HepG2 (cell line): Measurements from ENCODE around the gene SMAP2. TPM values are rescaled to one million over a fixed set of nuclear protein-coding genes. Genes with fewer than 3 reads are reported as not detected.

Experiments used
- DPF2 ChIP-seq: sonication (generic); formaldehyde crosslinking; IDR thresholded peaks from 2 replicates; pipeline ENCODE4 v1.4.0; 2020; ENCODE audit warnings: mild to moderate bottlenecking, low read depth, missing genetic modification reagents, borderline replicate concordance
- MBNL3 ChIP-seq: fragments of 250-450 bp; sonication (Bioruptor Pico); conservative IDR thresholded peaks from 2 replicates; pipeline ENCODE4 v1.8.0; 2022; ENCODE audit warnings: mild to moderate bottlenecking, inconsistent platforms
- RFX5 ChIP-seq: IDR thresholded peaks from 2 replicates; pipeline ENCODE4 v1.6.1; 2011; ENCODE audit warnings: low read depth, low read length, improper control_type of control experiment
- SMARCC2 ChIP-seq: fragments of 450-650 bp; IDR thresholded peaks from 2 replicates; pipeline ENCODE4 v1.6.1; 2017; ENCODE audit warnings: antibody characterized with exemption, mild to moderate bottlenecking
- THAP11 ChIP-seq: IDR thresholded peaks from 2 replicates; pipeline ENCODE4 v1.6.1; 2016; ENCODE audit warnings: missing biosample characterization, missing genetic modification reagents
- ZKSCAN8 ChIP-seq: IDR thresholded peaks from 2 replicates; pipeline ENCODE4 v1.6.1; 2016; ENCODE audit warnings: borderline replicate concordance, missing genetic modification reagents, missing compliant biosample characterization
- ZNF343 ChIP-seq: sonication (generic); formaldehyde crosslinking; IDR thresholded peaks from 2 replicates; pipeline ENCODE4 v1.4.0; 2020; ENCODE audit warnings: mild to moderate bottlenecking, missing genetic modification reagents
- ZNF562 ChIP-seq: sonication (generic); formaldehyde crosslinking; IDR thresholded peaks from 2 replicates; pipeline ENCODE4 v1.8.0; 2022; ENCODE audit warnings: missing genetic modification reagents, borderline replicate concordance
- ZNF660 ChIP-seq: sonication (generic); formaldehyde crosslinking; IDR thresholded peaks from 2 replicates; pipeline ENCODE4 v1.5.1; 2020; ENCODE audit warnings: mild to moderate bottlenecking, low read depth, missing genetic modification reagents, borderline replicate concordance
- ZNF749 ChIP-seq: sonication (generic); formaldehyde crosslinking; IDR thresholded peaks from 2 replicates; pipeline ENCODE4 v1.8.0; 2022; ENCODE audit warnings: mild to moderate bottlenecking, missing genetic modification reagents, moderate library complexity, borderline replicate concordance
- polyA plus RNA-seq, 8 experiments: library from polyadenylated mRNA; depleted of rRNA in 3 of 8; stranded (reverse) in 7 of 8; unstranded in 1 of 8; fragments of >200 nt; fragmentation: Illumina TruSeq in 4 of 8; extraction: Trizol in 4 of 8; gene quantifications; 2 replicates each; pipeline versions ENCODE4 v1.2.1 to v1.2.3, GENCODE V29; 2011 to 2016; ENCODE audit warnings: low read depth in 4 of 8, missing spikeins in 1 of 8, mixed read lengths in 1 of 8; ENCODE audit not compliant: insufficient read depth in 1 of 8
- total RNA-seq, 5 experiments: library from RNA; depleted of rRNA; stranded (reverse); fragments of >200 nt; fragmentation: Illumina TruSeq; extraction: Trizol; gene quantifications; 2 replicates each; pipeline ENCODE4 v1.2.3, GENCODE V29; 2016; ENCODE audit warnings: low read depth in 1 of 5
- TF ChIP-seq, protein P1 (sequence below): sonication (generic); formaldehyde crosslinking; IDR thresholded peaks from 2 replicates; pipeline ENCODE4 v1.5.0; 2020; ENCODE audit warnings: mild to moderate bottlenecking, missing genetic modification reagents
- TF ChIP-seq, protein P2 (sequence below): sonication (generic); formaldehyde crosslinking; IDR thresholded peaks from 2 replicates; pipeline ENCODE4 v1.5.0; 2020; ENCODE audit warnings: missing genetic modification reagents
- TF ChIP-seq, protein P3 (sequence below): sonication (generic); formaldehyde crosslinking; IDR thresholded peaks from 2 replicates; pipeline ENCODE4 v1.5.1; 2020; ENCODE audit warnings: missing genetic modification reagents, mild to moderate bottlenecking, borderline replicate concordance
- TF ChIP-seq, protein P4 (sequence below): sonication (generic); formaldehyde crosslinking; IDR thresholded peaks from 2 replicates; pipeline ENCODE4 v1.5.0; 2020; ENCODE audit warnings: mild to moderate bottlenecking, missing genetic modification reagents, borderline replicate concordance
- TF ChIP-seq, protein P5 (sequence below): sonication (generic); formaldehyde crosslinking; IDR thresholded peaks from 2 replicates; pipeline ENCODE4 v1.9.0; 2021; ENCODE audit warnings: missing genetic modification reagents, mild to moderate bottlenecking, borderline replicate concordance
- TF ChIP-seq, protein P6 (sequence below): sonication (generic); formaldehyde crosslinking; IDR thresholded peaks from 2 replicates; pipeline ENCODE4 v1.8.0; 2022; ENCODE audit warnings: missing genetic modification reagents, low read depth, mild to moderate bottlenecking, borderline replicate concordance
- TF ChIP-seq, protein P7 (sequence below): sonication (generic); formaldehyde crosslinking; IDR thresholded peaks from 2 replicates; pipeline ENCODE4 v1.5.1; 2020; ENCODE audit warnings: missing genetic modification reagents, mild to moderate bottlenecking, borderline replicate concordance

SMAP2 gene
- total and polyA plus RNA-seq, 2 of the 13 experiments (the other 11 are each of a cell fraction or from before 2014, with no cell fraction given), result 19.0 to 22.3 TPM

DNA sequence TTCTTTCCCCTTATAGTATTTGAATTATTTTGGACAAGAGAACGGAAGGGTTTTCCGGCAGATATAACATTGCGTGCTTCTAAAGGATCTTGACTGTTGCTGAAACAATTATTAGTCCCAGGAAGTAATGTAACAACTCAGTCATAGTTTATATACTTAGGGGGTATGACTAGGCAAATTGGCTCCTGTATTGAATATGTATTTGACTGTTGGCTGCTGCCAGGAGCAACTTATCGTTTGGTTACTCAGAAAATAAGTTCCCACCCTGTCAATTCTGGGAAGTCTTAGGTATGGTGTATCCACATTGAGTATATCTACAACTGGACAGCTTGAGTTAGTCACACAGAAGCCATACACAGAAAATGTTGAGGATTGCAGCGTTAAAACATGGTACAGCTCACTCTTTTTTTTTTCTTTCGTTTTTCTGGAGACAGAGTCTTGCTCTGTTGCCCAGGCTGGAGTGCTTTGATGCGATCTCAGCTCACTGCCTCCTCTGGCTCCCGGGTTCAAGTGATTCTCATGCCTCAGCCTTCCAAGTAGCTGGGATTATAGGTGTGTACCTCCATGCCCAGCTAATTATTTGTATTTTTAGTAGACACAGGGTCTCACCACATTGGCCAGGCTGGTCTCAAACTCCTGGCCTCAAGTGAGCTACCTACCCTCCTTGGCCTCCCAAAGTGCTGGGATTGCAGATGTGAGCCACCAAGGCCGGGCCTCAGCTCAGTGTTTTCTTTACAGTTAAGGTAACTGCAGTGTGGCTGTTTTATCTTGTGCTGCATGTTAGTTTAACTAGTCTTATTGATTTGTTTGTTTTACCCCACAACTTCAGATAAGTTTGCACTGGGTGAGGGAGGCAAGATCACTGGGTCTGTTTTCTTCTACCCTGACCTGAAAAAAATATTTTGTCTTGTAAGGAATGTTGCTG, 10.2 kb downstream of the SMAP2 start (continued):
- no peak for TF ChIP-seq RFX5
- TF ChIP-seq ZKSCAN8 (CRISPR knock-in tag), result 0 out of 2 replicates have a peak, but pooled peaks have one; percentile 26
- no peak for TF ChIP-seq MBNL3
- TF ChIP-seq, protein P1, sequence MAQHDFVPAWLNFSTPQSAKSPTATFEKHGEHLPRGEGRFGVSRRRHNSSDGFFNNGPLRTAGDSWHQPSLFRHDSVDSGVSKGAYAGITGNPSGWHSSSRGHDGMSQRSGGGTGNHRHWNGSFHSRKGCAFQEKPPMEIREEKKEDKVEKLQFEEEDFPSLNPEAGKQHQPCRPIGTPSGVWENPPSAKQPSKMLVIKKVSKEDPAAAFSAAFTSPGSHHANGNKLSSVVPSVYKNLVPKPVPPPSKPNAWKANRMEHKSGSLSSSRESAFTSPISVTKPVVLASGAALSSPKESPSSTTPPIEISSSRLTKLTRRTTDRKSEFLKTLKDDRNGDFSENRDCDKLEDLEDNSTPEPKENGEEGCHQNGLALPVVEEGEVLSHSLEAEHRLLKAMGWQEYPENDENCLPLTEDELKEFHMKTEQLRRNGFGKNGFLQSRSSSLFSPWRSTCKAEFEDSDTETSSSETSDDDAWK, result no peak
- TF ChIP-seq, protein P2, sequence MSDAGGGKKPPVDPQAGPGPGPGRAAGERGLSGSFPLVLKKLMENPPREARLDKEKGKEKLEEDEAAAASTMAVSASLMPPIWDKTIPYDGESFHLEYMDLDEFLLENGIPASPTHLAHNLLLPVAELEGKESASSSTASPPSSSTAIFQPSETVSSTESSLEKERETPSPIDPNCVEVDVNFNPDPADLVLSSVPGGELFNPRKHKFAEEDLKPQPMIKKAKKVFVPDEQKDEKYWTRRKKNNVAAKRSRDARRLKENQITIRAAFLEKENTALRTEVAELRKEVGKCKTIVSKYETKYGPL (CRISPR knock-in tag), result no peak
- TF ChIP-seq ZNF749 (CRISPR knock-in tag), result 0 out of 2 replicates have a peak, but pooled peaks have one; percentile 31
- TF ChIP-seq, protein P3, sequence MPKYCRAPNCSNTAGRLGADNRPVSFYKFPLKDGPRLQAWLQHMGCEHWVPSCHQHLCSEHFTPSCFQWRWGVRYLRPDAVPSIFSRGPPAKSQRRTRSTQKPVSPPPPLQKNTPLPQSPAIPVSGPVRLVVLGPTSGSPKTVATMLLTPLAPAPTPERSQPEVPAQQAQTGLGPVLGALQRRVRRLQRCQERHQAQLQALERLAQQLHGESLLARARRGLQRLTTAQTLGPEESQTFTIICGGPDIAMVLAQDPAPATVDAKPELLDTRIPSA (CRISPR knock-in tag), result no peak
- TF ChIP-seq ZNF660 (CRISPR knock-in tag), result no peak
- TF ChIP-seq, protein P4, sequence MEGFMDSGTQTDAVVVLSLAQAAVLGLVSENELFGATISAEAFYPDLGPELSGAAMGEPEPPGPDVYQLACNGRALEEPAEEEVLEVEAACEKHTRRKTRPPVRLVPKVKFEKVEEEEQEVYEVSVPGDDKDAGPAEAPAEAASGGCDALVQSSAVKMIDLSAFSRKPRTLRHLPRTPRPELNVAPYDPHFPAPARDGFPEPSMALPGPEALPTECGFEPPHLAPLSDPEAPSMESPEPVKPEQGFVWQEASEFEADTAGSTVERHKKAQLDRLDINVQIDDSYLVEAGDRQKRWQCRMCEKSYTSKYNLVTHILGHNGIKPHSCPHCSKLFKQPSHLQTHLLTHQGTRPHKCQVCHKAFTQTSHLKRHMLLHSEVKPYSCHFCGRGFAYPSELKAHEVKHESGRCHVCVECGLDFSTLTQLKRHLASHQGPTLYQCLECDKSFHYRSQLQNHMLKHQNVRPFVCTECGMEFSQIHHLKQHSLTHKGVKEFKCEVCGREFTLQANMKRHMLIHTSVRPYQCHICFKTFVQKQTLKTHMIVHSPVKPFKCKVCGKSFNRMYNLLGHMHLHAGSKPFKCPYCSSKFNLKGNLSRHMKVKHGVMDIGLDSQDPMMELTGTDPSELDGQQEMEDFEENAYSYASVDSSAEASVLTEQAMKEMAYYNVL (CRISPR knock-in tag), result peak; percentile 75; the same call in 1 of the 2 replicates
- TF ChIP-seq SMARCC2, result no peak
- TF ChIP-seq THAP11 (CRISPR knock-in tag), result peak; percentile 71
- TF ChIP-seq ZNF343 (CRISPR knock-in tag), result no peak
- TF ChIP-seq, protein P5, sequence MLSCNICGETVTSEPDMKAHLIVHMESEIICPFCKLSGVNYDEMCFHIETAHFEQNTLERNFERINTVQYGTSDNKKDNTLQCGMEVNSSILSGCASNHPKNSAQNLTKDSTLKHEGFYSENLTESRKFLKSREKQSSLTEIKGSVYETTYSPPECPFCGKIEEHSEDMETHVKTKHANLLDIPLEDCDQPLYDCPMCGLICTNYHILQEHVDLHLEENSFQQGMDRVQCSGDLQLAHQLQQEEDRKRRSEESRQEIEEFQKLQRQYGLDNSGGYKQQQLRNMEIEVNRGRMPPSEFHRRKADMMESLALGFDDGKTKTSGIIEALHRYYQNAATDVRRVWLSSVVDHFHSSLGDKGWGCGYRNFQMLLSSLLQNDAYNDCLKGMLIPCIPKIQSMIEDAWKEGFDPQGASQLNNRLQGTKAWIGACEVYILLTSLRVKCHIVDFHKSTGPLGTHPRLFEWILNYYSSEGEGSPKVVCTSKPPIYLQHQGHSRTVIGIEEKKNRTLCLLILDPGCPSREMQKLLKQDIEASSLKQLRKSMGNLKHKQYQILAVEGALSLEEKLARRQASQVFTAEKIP (CRISPR knock-in tag), result no peak
- TF ChIP-seq ZNF562, result no peak
- TF ChIP-seq, protein P6, sequence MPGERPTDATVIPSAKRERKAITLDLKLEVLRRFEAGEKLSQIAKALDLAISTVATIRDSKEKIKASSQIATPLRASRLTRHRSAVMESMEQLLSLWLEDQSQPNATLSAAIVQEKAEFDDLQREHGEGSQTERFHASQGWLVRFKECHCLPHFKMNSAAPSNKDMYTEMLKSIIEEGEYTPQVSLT (CRISPR knock-in tag), result no peak
- TF ChIP-seq DPF2 (CRISPR knock-in tag), result no peak; the same call in 1 of the 2 replicates
- TF ChIP-seq, protein P7, sequence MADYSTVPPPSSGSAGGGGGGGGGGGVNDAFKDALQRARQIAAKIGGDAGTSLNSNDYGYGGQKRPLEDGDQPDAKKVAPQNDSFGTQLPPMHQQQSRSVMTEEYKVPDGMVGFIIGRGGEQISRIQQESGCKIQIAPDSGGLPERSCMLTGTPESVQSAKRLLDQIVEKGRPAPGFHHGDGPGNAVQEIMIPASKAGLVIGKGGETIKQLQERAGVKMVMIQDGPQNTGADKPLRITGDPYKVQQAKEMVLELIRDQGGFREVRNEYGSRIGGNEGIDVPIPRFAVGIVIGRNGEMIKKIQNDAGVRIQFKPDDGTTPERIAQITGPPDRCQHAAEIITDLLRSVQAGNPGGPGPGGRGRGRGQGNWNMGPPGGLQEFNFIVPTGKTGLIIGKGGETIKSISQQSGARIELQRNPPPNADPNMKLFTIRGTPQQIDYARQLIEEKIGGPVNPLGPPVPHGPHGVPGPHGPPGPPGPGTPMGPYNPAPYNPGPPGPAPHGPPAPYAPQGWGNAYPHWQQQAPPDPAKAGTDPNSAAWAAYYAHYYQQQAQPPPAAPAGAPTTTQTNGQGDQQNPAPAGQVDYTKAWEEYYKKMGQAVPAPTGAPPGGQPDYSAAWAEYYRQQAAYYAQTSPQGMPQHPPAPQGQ (CRISPR knock-in tag), result no peak
